GM12873 (cell line): ENCODE measurements around the gene SKAP1.

Experiments
- CTCF ChIP-seq: IDR thresholded peaks from 2 replicates; pipeline ENCODE4 v1.5.1; 2012; ENCODE audit warnings: low read depth, mild to moderate bottlenecking, moderate library complexity, low read length, control low read depth; ENCODE audit not compliant: insufficient read depth; ENCODE audit errors: missing control alignments

Gene SKAP1

GRCh38 chr17:48253975-48254374 is 176.0 kb downstream of the SKAP1 start:
- no peak for TF ChIP-seq CTCF

DNA sequence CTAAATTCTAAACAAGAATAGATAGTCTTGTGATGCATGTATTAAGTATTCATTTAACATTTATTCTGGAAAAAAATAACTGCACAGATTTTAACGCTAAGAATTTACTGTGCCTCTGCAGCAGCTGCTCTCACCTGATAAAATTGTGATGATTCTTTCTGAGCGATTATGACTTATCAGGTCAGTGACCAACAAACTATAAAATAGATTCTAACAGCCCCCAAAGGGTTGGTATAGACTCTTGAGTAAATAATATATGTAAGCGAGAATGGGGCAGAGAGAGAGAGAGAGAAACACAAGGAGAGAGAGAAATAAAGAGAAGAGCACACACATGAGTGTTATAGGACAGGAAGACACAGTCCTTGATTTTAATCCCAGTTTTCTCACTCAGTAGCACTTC is 178.1 kb downstream of the SKAP1 start:
- TF ChIP-seq CTCF = no peak

DNA sequence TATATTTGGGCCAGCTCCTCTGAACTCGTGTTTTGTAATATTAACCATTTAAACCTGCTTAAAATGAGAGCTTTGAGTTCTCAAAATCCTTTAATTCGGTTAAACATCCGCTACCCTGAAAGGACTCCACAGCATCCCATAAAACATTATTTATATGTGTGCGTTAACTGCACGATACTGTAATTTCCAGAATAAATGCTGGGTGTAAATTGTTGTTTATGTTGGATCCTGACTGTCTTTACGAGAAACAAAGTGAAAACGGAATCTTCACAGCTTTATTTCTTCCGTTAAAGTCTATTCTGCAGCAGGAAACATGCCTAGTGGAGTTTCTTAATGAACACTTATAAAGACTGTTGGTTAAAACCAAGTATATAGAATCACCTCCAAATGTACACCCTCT is 179.1 kb downstream of the SKAP1 start:
- TF ChIP-seq CTCF = no peak

DNA sequence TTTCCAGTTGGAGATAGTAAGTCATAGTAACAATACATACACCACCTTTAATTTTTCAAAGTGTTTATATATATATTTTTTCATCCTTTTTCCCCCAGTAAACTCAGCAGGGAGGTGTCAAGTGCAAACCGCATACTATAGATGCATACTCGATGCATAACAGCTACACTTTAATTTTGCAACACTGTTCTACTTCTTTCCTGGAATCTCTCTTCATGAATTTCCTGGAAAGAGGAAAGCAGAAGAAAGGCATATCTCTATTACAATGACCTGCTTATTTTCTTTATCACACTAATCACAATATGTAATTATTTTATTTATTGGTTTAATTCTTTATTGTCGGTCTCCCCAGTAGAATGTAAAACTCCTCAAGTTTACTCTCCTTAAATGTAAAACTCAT is 182.4 kb downstream of the SKAP1 start:
- no peak for TF ChIP-seq CTCF

- TF ChIP-seq CTCF = no peak
Observed at GRCh38 chr17:48247038-48247437, 183.0 kb downstream of the SKAP1 start.

GRCh38 chr17:48246612-48247011 is 183.4 kb downstream of the SKAP1 start:
- TF ChIP-seq CTCF = no peak

GRCh38 chr17:48244814-48245213 is 185.2 kb downstream of the SKAP1 start:
- no peak for TF ChIP-seq CTCF
